Adrenal gland (tissue), 12 donors: ENCODE results near the gene ATP1B1. TPM values are rescaled to one million over a fixed set of nuclear protein-coding genes. Genes with fewer than 3 reads are reported as not detected.

Experiments used
- DNase-seq, 7 donors: peaks; one replicate each; pipeline ENCODE4 v3.0.0-alpha.2; 2019 to 2020
- H3K27ac ChIP-seq, 5 donors: fragments of 200-600 bp; sonication (generic) in 4 of 5; 1 replicate in 3 of 5; 2 replicates in 2 of 5; pipeline versions ENCODE4 v1.5.1 to v1.8.0; 2016 to 2020; ENCODE audit warnings: mild to moderate bottlenecking in 1 of 5
- H3K27me3 ChIP-seq: fragments of 200-600 bp; 2 replicates; pipeline ENCODE4 v1.8.0; 2021
- H3K36me3 ChIP-seq, 2 donors: fragments of 200-600 bp; replicated peaks in 1 of 2; 1 replicate in 1 of 2; 2 replicates in 1 of 2; pipeline versions ENCODE4 v1.5.1 to v1.8.0; 2018 to 2022
- H3K4me1 ChIP-seq, 2 donors: fragments of 200-600 bp; replicated peaks in 1 of 2; 1 replicate in 1 of 2; 2 replicates in 1 of 2; pipeline versions ENCODE4 v1.5.1 to v1.8.0; 2018 to 2021
- H3K4me3 ChIP-seq, 4 donors: fragments of 200-600 bp; sonication (generic) in 3 of 4; one replicate each; pipeline ENCODE4 v1.5.1; 2016 to 2018
- H3K9me3 ChIP-seq, 3 donors: fragments of 200-600 bp; sonication (generic) in 1 of 3; replicated peaks in 1 of 3; 1 replicate in 2 of 3; 2 replicates in 1 of 3; pipeline versions ENCODE4 v1.5.1 to v1.8.0; 2016 to 2021
- POLR2A ChIP-seq, 2 donors: fragments of 450-650 bp; IDR thresholded peaks; one replicate each; pipeline ENCODE4 v1.6.1; 2017; ENCODE audit warnings: antibody characterized with exemption in 2 of 2, mild to moderate bottlenecking in 2 of 2, moderate library complexity in 1 of 2
- WGBS, 4 donors: extraction: QIAGEN DNeasy Blood & Tissue Kit in 2 of 4; methylation state at CpG; one replicate each; pipeline versions ENCODE4 v1.1.5 to v1.1.7; 2013 to 2017; 5-methylcytosine and 5-hydroxymethylcytosine counted together
- intact Hi-C, 2 donors: fragments of 100-400 bp; cut with DNase I; formaldehyde crosslinking; loops; one replicate each; pipeline versions ENCODE4 v1.14.1 to v1.15.0; 2022 to 2023
- polyA plus RNA-seq, 3 donors: library from polyadenylated mRNA; stranded (reverse); fragments of 200-250 nt in 2 of 3; fragments of 350-450 nt in 1 of 3; fragmentation: Illumina TruSeq in 1 of 3; extraction: RNeasy Lipid Tissue Mini Kit (QIAGEN cat#74804) in 1 of 3; gene quantifications; one replicate each; pipeline ENCODE4 v1.2.3, GENCODE V29; 2013 to 2014
- total RNA-seq, 9 donors: library from RNA; depleted of rRNA in 4 of 9; stranded (reverse); fragments of >200 nt in 4 of 9; fragments of 120-200 nt in 1 of 9; fragmentation: NEBNext Ultra II Directional in 1 of 9; extraction: Animal tissue kit (Norgen Biotek cat#: 25700) in 1 of 9; gene quantifications; one replicate each; pipeline versions ENCODE4 v1.1.0 to v1.2.4, GENCODE V29; 2013 to 2023
- TF ChIP-seq, protein P1 (sequence below), 6 experiments: fragments of 450-650 bp in 4 of 6; fragments of 200-600 bp in 2 of 6; sonication (generic) in 1 of 6; IDR thresholded peaks; 1 replicate in 5 of 6; 2 replicates in 1 of 6; pipeline versions ENCODE4 v1.5.1 to v1.8.0; 2016 to 2021; ENCODE audit warnings: antibody characterized with exemption in 6 of 6, mild to moderate bottlenecking in 2 of 6, moderate library complexity in 1 of 6
- donor health status: healthy with polysubstance abuse.
- donor health status: Bipolar disorder and iron deficiency.
- donor health status: DM: yes; HTN: yes; CAD: no.
- donor health status: DM: no; HTN: no; CAD: no.
- donor health status: DM: no; HTN: no; CAD: no.
- donor health status: DM: yes; HTN: yes; CAD: no.

Gene ATP1B1
- total and polyA plus RNA-seq, 12 donors, result 51.4 to 187 (median 136) TPM

DNA sequence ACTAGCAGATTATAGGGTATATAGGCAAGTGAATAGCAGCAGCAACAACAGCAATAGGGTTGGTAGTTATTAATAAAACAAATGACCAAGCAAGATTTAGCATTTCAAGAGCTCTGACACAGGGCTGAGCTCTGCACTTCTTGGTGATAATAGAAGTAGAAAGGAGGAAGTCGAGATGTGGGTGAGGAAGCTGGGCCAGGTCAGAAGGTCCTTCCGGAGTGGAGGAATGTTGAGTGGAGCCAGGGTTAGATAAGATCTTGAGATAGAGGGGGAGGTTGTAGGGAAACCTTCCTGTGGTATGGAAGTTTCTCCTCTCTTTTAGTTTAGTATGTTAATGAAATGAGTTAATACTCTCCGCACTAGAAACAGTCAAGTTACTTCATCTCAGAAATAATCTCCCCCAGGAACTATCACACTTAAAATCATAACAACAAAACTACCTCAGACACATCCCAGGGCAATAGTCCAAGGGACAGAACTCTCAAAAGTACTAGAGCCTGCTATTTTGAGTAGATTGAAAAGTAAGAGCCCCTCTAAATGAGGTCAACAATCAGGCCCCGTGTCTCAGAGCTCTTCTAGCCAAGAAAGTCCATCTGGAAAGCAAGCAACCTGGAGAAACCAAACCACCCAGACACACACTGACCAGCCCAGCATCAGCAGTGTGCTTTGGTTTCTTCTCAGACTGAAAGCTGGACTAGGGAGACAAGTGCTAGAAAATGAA is 45.4 kb upstream of the ATP1B1 start:
- H3K27me3 ChIP-seq, result no peaks in the 10 kb centered on the region
- peak overlapping the region in 2 of 5 donors; percentile 35 to 54 for H3K27ac ChIP-seq
- no peak overlapping the region for H3K4me3 ChIP-seq
- no peaks in the 10 kb centered on the region for H3K9me3 ChIP-seq
- TF ChIP-seq, protein P1, sequence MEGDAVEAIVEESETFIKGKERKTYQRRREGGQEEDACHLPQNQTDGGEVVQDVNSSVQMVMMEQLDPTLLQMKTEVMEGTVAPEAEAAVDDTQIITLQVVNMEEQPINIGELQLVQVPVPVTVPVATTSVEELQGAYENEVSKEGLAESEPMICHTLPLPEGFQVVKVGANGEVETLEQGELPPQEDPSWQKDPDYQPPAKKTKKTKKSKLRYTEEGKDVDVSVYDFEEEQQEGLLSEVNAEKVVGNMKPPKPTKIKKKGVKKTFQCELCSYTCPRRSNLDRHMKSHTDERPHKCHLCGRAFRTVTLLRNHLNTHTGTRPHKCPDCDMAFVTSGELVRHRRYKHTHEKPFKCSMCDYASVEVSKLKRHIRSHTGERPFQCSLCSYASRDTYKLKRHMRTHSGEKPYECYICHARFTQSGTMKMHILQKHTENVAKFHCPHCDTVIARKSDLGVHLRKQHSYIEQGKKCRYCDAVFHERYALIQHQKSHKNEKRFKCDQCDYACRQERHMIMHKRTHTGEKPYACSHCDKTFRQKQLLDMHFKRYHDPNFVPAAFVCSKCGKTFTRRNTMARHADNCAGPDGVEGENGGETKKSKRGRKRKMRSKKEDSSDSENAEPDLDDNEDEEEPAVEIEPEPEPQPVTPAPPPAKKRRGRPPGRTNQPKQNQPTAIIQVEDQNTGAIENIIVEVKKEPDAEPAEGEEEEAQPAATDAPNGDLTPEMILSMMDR (IDR thresholded peaks at IDR 0.05), result no peak
- peak in 4 of 7 donors; percentile 23 to 34 (median 25) for DNase-seq
- H3K36me3 ChIP-seq, result no peaks in the 10 kb centered on the region
- 51 to 70% (median 59%) methylated on average over 4 of the region's 4 CpGs for WGBS, 4 donors
- no peaks in the 10 kb centered on the region for H3K4me1 ChIP-seq
- intact Hi-C loops, result no loop called here

DNA sequence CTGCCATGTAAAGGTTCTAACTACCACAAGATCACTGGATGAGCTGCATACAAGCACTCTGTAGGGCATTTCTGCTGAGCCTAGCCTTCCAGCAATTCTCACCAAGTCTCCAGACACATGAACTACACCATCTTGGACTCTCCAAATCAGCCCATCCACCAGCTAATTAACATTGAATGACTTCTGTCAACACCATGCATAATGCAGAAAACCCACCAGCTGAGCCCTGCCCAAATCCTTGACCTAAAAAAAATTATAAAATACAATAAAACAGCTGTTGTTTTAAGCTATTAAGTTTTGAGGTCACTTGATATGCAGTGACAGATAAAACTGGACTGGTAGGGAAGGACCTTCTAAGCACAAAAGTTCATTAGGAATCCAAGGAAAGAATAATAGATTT is 44.3 kb upstream of the ATP1B1 start:
- Histone ChIP-seq H3K36me3 (no peaks in the 10 kb centered on the region), H3K4me3 (no peak overlapping the region), H3K4me1 (no peaks in the 10 kb centered on the region), H3K27me3 (no peaks in the 10 kb centered on the region), H3K27ac (no peak overlapping the region), H3K9me3 (peaks cover 0 to 6% (median under 1%) of the 10 kb centered on the region in 3 donors)
- TF ChIP-seq, protein P1 (IDR thresholded peaks at IDR 0.05), result no peak
- no peak for TF ChIP-seq POLR2A (IDR thresholded peaks at IDR 0.05)
- no peak for DNase-seq
- intact Hi-C loops, result no loop called here

DNA sequence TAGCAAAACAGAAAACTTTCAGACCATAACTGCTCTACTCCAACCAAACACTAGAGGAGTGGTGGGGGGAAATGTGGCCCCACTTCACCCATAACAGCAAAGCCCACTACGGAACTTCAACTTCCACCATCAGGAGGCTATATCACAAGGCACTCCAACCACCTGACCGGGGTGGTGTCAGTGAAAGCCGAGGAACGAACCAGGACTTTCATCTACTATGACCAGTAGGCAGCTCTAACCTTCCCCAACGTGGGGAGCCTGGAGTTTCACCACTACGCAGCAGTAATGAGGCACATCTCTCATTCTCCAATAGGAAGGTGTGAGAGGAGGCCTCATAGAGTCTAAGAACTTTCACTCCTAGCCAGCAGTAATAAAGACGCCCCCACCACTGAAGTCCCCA is 42.4 kb upstream of the ATP1B1 start:
- Histone ChIP-seq H3K9me3 (peaks cover 0 to 11% (median 7%) of the 10 kb centered on the region in 3 donors), H3K36me3 (no peaks in the 10 kb centered on the region), H3K4me3 (no peak overlapping the region), H3K27me3 (no peaks in the 10 kb centered on the region), H3K4me1 (no peaks in the 10 kb centered on the region), H3K27ac (no peak overlapping the region)
- intact Hi-C loops, result no loop called here
- no peak for TF ChIP-seq POLR2A (IDR thresholded peaks at IDR 0.05)
- TF ChIP-seq, protein P1 (IDR thresholded peaks at IDR 0.05), result no peak
- DNase-seq, result no peak
- 79 to 88% (median 82%) methylated on average over 6 to 7 of the region's 7 CpGs for WGBS, 4 donors

DNA sequence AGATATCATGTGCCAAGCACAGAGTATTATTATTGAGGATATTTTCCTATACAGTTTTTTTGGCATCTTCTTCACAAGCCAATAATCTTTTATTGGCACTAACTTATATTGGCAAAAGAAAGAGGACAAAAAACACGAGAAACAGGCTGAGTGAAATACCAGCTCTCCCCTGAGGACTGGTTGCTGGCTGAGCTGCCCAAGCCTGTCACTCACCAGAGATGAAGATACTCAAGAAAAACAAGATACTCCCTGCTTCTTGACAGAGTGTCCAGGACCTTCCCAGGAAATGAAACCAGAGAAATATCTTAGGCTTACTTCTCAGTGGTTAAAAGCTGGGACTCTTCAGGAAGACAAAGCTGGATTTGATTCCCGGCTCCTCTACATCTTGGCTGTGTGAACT is 35.9 kb upstream of the ATP1B1 start:
- Histone ChIP-seq H3K4me3 (no peak overlapping the region), H3K27ac (no peak overlapping the region), H3K36me3 (no peaks in the 10 kb centered on the region), H3K9me3 (peaks cover 0 to 11% (median 7%) of the 10 kb centered on the region in 3 donors), H3K27me3 (no peaks in the 10 kb centered on the region), H3K4me1 (no peaks in the 10 kb centered on the region)
- intact Hi-C loops, result no loop called here
- no peak for DNase-seq
- TF ChIP-seq, protein P1 (IDR thresholded peaks at IDR 0.05), result no peak
- no peak for TF ChIP-seq POLR2A (IDR thresholded peaks at IDR 0.05)
- WGBS, 4 donors, result 54 to 87% (median 71%) methylated on average over 2 of the region's 2 CpGs
